Measurements from ENCODE around the gene HIPK4. TPM values are rescaled to one million over a fixed set of nuclear protein-coding genes. Genes with fewer than 3 reads are reported as not detected.
A peak's percentile ranks its signal among the peaks of the same experiment; 100 is the strongest.

The HIPK4 gene
- total and polyA plus RNA-seq, 9 of the 15 experiments (the other 6 are each of a cell fraction or from before 2014, with no cell fraction given): 0.06 to 0.09 TPM; not detected in 7

GRCh38 chr19:40363069-40363468 is 26.9 kb downstream of the HIPK4 start (continued):
- TF ChIP-seq E2F8 (IDR thresholded peaks at IDR 0.05; ENCODE audit: low read depth, partially characterized antibody): no peak
- TF ChIP-seq HDAC2 (IDR thresholded peaks at IDR 0.05): no peak; the same call in 1 of the 2 replicates
- no peak for TF ChIP-seq WHSC1 (IDR thresholded peaks at IDR 0.05; ENCODE audit: low read length)
- TF ChIP-seq ATF3 (IDR thresholded peaks at IDR 0.05): no peak
- no peak for TF ChIP-seq ATF3 (CRISPR knock-in tag; conservative IDR thresholded peaks at IDR 0.05)
- TF ChIP-seq POLR3A (IDR thresholded peaks at IDR 0.05; ENCODE audit: borderline replicate concordance, extremely low read depth, insufficient read depth, insufficient read length): no peak
- TF ChIP-seq ARID3A (IDR thresholded peaks at IDR 0.05; ENCODE audit: borderline replicate concordance, low read depth, low read length): no peak
- TF ChIP-seq ZHX1 (conservative IDR thresholded peaks at IDR 0.05; ENCODE audit: low read length): no peak
- no peak for TF ChIP-seq MEF2D (tag; conservative IDR thresholded peaks at IDR 0.05; ENCODE audit: low read depth)
- no peak for TF ChIP-seq RB1 (IDR thresholded peaks at IDR 0.05; ENCODE audit: low read depth)
- no peak for TF ChIP-seq ZNF655 (CRISPR knock-in tag; IDR thresholded peaks at IDR 0.05)
- peak; percentile 71 for TF ChIP-seq ZNF766 (CRISPR knock-in tag; conservative IDR thresholded peaks at IDR 0.05)
- TF ChIP-seq PATZ1 (CRISPR knock-in tag; IDR thresholded peaks at IDR 0.05; ENCODE audit: borderline replicate concordance): no peak
- TF ChIP-seq ZNF75A (CRISPR knock-in tag; IDR thresholded peaks at IDR 0.05): no peak
- TF ChIP-seq CBX5 (IDR thresholded peaks at IDR 0.05; ENCODE audit: borderline replicate concordance, low read depth): no peak
- TF ChIP-seq ARID1B (IDR thresholded peaks at IDR 0.05): peak; percentile 71
- no peak for TF ChIP-seq ZNF778 (CRISPR knock-in tag; IDR thresholded peaks at IDR 0.05)

Data from K562 (cell line).